GM19023 (cell line): ENCODE results near the gene NRROS.

Experiments used
- ATAC-seq: cut with Tn5 transposase; IDR thresholded peaks from one replicate; pipeline ENCODE4 v1.9.1; 2021; ENCODE audit warnings: mild to moderate bottlenecking, moderate library complexity; ENCODE audit not compliant: unreplicated experiment

Gene NRROS

DNA sequence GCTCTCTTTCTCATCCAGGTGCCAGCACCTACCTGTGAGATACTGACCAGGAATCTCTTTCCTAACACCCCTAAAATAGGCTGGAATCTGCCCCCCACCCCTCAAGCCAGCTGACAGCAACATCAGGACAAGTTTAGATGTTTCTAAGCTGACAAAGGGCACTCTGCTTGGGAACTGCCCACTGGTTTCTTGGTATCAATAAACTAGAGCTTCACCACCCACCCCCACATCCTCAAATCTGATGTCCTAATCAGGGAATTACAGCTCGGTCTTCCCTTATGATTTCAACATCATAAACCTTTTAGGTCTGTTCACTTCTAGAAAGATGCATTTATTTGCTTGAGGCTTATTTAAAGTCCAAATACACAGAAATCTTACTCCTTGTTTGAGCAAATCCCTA lies 37.9 kb downstream of the NRROS start:
- ATAC-seq = no peak

- ATAC-seq = no peak
These were observed 38.4 kb downstream of the NRROS start for GRCh38 chr3:196677931-196678330.

GRCh38 chr3:196684548-196685407 lies 45.3 kb downstream of the NRROS start:
- peak; percentile 82 for ATAC-seq

GRCh38 chr3:196686436-196686835 lies 46.9 kb downstream of the NRROS start:
- ATAC-seq = no peak

GRCh38 chr3:196688349-196688748 lies 48.9 kb downstream of the NRROS start:
- no peak for ATAC-seq

GRCh38 chr3:196689941-196690660 lies 50.6 kb downstream of the NRROS start:
- no peak for ATAC-seq

DNA sequence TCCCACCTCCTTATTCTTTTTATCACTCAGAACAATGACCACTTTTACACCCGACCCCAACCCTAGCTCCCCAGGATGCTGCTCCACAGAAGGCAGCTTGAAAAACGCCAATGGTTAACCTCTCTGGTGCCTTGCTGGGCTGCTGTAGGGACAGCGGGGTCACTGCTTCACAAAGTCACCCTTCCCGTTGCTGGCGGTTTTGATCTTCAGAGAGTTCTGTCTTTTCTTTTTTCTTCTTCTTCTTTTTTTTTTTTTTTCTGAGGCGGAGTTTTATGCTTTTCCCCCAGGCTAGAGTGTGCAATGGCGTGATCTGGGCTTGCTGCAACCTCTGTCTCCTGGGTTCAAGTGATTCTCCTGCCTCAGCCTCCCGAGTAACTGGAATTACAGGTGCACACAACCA lies 51.9 kb downstream of the NRROS start:
- no peak for ATAC-seq

- ATAC-seq = no peak
These were observed 54.7 kb downstream of the NRROS start for GRCh38 chr3:196694202-196694638.

DNA sequence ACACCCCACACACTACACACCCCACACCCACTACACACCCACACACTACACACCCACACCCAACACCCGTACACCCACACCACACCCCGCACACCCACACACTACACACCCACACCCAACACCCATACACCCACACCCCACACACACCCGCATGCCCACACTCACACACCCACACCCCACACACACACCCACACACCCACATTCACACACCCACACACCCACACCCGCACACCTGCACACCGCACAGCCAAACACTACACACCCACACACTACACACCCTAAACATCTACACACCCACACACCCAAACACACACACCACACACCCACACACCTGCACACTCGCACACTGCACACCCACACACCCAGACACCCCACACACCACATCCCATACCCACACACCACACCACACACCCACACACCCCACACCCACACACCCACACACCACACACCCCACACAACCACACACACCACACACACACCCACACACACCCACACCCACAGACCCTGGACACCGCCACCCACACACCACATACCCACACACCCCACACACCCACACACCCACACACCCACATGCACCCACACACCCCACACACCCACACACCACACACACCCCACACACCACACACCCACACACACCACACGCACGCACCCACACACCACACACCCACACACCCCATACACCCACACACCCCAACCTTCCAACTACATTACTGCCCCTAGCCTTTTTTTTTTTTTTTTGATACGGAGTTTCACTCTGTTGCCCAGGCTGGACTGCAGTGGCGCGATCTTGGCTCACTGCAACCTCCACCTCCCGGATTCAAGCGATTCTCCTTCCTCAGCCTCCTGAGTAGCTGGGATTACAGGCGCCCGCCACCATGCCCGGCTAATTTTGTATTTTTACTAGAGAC lies 55.7 kb downstream of the NRROS start:
- ATAC-seq = no peak

- no peak for ATAC-seq
These were observed 56.3 kb downstream of the NRROS start for GRCh38 chr3:196695849-196696226.

DNA sequence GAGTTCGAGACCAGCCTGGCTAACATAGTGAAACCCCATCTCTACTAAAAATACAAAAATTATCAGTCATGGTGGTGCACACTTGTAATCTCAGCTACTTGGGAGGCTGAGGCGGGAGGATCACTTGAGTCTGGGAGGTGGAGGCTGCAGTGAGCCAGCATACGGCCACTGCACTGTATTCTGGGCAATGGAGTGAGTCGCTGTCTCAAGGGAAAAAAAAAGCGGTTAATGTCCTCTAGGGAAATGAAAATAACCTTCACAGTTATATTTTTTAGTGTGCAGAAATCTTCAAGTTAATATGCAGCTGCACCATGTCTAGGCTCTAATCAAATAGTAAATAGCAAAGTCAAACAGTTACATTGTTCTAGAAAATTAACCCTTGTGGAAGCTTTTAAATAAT lies 57.8 kb downstream of the NRROS start:
- no peak for ATAC-seq

DNA sequence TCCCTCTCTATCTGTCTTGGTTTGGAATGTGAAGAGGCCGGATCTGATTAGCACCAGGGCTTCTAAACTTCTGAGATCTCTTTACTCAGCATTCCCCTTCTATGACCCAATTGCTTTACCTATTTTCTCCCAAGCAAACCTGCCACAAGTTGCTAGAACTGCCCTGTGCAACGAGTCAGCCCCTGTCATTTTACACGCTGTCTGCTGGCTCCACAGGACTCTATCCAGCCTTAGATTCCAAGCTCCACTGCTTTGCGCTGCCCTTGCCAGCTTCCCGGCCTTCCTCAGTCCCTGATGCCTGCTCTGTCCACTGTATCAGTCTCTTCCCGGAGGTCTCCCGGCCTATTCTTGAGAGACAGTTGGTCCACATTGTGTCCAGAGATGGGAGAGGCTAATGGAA lies 60.3 kb downstream of the NRROS start:
- no peak for ATAC-seq

- ATAC-seq = no peak
These were observed 61.3 kb downstream of the NRROS start for GRCh38 chr3:196700801-196701200.

DNA sequence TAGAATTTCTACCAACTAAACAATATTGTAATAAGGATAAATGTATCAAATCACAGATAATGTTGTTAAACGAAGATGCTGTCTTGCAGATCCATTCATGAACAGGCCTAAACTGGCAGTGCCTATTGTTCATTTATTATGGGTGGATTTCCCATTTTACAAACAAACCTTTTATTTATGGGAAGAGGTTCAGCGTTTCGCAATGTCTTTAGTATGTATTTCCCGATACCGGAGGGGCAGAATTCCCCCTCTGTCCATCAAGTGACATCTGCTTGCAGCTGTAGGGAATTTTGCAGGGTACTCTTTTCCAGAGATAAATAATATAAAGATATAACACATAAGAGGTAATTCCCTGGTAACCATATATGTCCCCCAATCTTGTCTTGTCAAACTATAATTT lies 66.8 kb downstream of the NRROS start:
- no peak for ATAC-seq

- ATAC-seq = no peak
These were observed 67.2 kb downstream of the NRROS start for GRCh38 chr3:196706731-196707130.

DNA sequence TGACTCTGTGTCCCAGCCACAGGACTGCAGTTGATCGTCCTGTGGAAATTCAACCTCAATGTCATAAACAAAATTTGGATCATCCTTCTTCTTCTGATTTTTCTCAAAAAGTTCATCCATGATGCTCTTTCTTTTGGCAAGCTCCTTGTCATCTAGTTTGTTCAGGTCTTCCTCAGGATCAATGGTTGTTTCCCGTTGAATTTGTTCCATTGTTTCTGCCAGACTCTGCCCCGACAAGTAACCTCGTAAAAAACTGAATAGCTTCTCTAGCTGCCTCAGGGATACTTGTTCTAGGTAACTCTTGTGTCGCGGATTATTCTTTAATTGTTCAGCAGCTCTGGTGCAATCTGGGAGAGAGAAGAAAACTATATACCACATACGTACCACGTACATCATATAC lies 68.1 kb downstream of the NRROS start:
- ATAC-seq = no peak

- no peak for ATAC-seq
These were observed 69.0 kb downstream of the NRROS start for GRCh38 chr3:196708467-196708866.
